ENCODE results near the gene PCCB. TPM values are rescaled to one million over a fixed set of nuclear protein-coding genes. Genes with fewer than 3 reads are reported as not detected.

The PCCB gene
- total RNA-seq, 1 donor from 2014 or later = 39.1 TPM

- no peak overlapping the region for H3K4me3 ChIP-seq (ENCODE audit: low read depth, low read length)
- DNase-seq (ENCODE audit: low read depth) = no peak
- peak; percentile 21 for TF ChIP-seq CTCF (conservative IDR thresholded peaks at IDR 0.05; ENCODE audit: low read depth, low read length)
Measured at GRCh38 chr3:136276049-136276755, 26.1 kb downstream of the PCCB start.

DNA sequence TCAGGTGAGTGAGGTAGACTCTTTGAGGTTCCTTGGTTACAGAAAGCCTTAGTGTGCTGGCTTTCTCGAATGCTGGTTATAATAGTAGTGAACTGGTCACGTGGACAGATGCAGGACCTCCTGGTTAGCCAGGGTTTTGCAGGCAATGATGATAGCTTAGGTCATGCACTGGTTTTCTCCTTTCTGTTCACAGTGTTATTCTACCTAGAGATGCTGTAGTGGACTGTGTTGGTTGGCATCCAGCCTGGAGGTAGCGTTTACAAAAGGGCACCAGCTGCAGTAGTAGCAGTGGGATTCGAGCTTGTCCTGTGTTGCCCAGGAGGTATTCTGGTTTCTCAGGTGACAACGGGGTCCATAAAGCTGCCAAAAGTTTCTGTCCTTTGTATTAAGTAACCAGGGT lies 27.0 kb downstream of the PCCB start:
- no peak for DNase-seq (ENCODE audit: low read depth)
- no peak for TF ChIP-seq CTCF (conservative IDR thresholded peaks at IDR 0.05; ENCODE audit: low read depth, low read length)
- H3K4me3 ChIP-seq (ENCODE audit: low read depth, low read length) = no peak overlapping the region

DNA sequence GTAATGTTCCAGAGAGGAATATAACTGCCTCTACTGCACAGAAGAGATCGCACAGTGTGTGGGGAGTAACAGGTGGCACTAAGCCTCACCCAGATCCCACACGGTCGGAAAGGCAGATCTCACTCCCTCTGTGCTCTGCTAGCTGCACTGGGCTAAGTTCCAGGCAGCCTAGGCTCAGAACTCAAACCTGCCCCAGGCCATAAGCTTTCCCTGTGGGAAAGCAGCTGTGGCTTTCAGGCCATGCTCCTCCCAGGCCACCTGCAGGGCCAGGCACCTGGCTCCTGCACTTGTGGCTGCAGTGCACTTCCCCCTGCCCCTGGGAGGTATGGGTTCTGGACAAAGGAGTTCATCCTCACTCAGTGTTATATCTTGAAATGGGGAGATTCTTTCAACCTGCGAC lies 27.5 kb downstream of the PCCB start:
- no peak for DNase-seq (ENCODE audit: low read depth)
- H3K4me3 ChIP-seq (ENCODE audit: low read depth, low read length) = no peak overlapping the region
- no peak for TF ChIP-seq CTCF (conservative IDR thresholded peaks at IDR 0.05; ENCODE audit: low read depth, low read length)

DNA sequence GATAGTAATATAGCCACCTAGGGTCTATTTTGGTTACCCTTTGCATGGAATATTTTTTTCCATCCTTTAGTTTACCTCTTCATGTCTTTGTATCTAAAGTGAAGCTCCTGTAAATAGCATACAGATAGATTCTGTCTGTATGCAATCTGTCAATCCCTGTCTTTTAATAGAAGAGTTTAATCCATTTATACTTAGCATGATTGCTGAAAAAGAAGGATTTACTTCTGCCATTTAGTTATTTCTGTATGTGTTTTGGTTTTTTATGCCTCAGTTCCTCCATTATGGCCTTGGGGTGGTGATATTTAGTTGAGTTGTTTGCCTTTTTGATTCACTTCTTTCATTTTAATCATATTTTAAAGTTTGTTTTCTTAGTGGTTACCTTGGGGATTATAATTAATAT lies 29.0 kb downstream of the PCCB start:
- no peak for DNase-seq (ENCODE audit: low read depth)
- H3K4me3 ChIP-seq (ENCODE audit: low read depth, low read length) = no peak overlapping the region
- TF ChIP-seq CTCF (conservative IDR thresholded peaks at IDR 0.05; ENCODE audit: low read depth, low read length) = no peak

DNA sequence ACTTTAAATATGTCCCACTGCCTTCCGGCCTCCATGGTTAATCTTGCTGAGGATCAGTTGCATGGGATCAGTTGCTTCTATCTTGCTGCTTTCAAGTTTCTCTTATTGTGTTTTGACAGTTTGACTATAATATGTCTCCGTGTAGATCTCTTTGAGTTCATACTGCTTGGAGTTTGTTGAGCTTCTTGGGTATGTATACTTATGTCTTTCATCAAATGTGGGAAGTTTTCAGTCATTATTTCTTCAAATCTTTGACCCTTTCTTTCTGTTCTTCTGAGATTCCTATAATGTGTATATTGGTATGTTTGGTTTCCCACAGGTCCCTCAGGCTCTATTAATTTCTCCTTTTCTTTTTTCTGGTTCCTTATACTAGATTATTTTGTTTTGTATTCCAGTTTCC lies 30.8 kb downstream of the PCCB start:
- DNase-seq (ENCODE audit: low read depth) = no peak
- TF ChIP-seq CTCF (conservative IDR thresholded peaks at IDR 0.05; ENCODE audit: low read depth, low read length) = no peak
- no peak overlapping the region for H3K4me3 ChIP-seq (ENCODE audit: low read depth, low read length)

GRCh38 chr3:136281966-136282520 lies 31.9 kb downstream of the PCCB start:
- no peak for TF ChIP-seq CTCF (conservative IDR thresholded peaks at IDR 0.05; ENCODE audit: low read depth, low read length)
- H3K4me3 ChIP-seq (ENCODE audit: low read depth, low read length) = no peak overlapping the region
- no peak for DNase-seq (ENCODE audit: low read depth)

DNA sequence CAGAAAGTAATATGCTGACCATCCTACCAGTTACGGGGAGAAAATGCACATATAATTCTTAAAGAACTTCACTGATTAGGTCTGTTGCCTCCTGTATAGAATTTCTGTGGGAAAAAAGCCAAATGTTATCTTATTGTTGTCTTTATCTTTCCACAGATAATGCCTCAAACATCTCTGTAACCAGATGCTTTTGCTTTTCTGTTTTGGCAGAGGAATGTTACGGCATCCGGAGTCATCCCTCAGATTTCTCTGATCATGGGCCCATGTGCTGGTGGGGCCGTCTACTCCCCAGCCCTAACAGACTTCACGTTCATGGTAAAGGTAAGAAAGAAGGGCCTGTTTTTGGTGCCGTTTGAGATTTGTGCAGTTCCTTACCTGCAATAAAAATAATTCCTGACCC lies 33.5 kb downstream of the PCCB start:
- no peak for TF ChIP-seq CTCF (conservative IDR thresholded peaks at IDR 0.05; ENCODE audit: low read depth, low read length)
- H3K4me3 ChIP-seq (ENCODE audit: low read depth, low read length) = no peak overlapping the region
- DNase-seq (ENCODE audit: low read depth) = no peak
